GM18870 (cell line): ENCODE measurements around the gene SPARCL1.
"Not testable (repeated sequence)": the region's sequence is repeated elsewhere in the genome, so short reads cannot be mapped to it uniquely, and the experiment has no call there.

Experiments
- ATAC-seq: cut with Tn5 transposase; IDR thresholded peaks from one replicate; pipeline ENCODE4 v1.9.1; 2021; ENCODE audit warnings: moderate library complexity; ENCODE audit not compliant: unreplicated experiment

SPARCL1 gene

DNA sequence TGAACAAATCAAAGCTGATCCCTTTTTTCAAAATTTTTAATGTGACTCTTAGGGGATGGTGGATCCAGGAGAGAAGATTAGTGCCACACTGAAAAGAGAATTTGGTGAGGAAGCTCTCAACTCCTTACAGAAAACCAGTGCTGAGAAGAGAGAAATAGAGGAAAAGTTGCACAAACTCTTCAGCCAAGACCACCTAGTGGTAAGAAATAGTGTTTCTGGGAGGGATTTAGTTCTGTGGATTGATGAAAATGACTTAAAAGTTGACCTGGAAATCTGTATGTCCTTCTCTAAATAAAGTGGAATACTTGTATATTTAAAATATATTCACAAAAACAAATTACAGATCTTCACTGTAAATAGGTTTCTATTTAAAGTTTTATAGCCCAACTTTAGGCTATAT, 77.6 kb downstream of the SPARCL1 start:
- ATAC-seq = no peak

DNA sequence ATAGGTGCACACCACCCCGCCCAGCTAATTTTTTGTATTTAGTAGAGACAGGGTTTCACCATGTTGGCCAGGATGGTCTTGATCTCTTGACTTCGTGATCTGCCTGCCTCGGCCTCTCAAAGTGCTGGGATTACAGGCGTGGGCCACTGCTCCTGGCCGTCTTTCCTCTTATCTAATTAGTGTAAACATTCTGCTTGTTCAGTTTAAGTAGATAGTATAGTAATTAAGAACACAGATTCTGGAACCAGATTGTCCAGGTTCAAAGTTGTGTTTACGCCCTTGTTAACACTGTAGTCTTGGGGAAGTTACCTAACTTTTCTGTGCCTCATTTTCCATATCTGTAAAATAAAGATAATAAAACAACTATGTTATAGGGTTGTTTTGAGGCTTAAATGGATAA, 82.8 kb downstream of the SPARCL1 start:
- ATAC-seq = not testable (repeated sequence)

DNA sequence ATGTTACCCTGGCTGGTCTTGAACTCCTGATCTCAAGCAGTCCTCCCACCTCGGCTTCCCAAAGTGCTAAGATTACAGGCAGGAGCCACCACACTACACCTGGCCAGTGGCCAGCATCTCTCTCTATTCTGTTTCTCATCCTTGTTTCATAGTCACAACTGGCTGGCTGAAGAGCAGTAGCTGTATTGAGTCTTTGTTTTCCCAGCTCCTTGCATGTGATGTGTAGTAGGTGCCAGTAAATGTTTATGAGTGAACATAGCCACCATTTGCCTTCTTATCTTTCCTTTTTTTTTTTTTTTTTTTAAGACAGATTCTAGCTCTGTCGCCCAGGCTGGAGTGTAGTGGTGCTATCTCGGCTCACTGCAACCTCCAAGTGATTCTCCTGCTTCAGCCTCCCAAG, 83.2 kb downstream of the SPARCL1 start:
- ATAC-seq = no peak

DNA sequence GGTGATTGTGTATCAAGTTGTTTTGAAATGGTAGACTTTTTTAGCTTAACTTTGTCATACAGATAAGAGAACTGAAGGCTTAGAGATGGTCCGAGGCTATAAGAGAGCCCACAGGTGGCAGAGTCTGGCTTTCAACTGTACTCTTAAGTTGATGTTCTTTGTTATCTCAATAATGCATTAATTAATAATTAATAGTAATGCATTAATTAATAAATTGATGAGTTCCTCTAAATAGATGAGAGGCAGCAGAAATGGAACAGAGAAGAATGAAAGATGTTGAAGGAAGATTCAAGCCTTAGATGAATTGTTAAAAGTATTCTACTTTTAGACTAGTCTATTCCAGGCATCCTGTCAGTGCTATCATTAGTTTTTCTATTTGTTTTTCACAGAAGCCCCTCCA, 84.4 kb downstream of the SPARCL1 start:
- ATAC-seq = no peak

DNA sequence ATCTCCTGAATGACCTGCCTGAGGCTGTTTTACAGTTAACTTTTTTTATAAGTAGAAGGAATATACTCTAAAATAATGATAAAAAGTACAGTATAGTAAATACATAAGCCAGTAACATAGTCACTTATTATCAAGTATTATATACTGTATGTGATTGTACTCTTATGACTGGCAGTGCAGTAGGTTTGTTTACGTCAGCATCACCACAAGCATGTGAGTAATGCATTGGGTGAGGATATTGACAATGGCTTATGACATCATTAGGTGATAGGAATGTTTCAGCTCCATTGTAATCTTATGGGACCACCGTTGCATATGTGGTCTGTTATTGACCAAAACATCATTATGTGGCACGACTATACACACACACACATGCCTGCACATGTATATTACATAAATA, 86.3 kb downstream of the SPARCL1 start:
- no peak for ATAC-seq

DNA sequence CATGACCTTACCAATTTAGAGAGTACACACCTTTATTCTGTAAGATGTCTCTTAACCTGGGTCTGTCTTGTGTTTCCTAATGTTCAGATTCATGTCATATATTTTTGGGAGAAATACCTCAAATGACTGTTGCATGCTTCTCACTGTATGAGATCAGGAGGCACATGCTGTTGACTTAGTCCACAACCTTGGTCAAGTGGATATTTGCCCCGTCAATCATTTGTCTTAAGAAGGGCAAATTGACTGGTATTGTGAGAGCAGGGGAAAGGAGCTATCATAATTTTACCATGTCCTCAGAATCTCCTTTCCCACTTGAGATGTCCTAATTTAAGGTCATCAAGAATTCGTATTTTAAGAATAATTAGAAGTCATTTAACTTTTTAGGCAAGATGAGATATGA, 95.8 kb downstream of the SPARCL1 start:
- no peak for ATAC-seq

DNA sequence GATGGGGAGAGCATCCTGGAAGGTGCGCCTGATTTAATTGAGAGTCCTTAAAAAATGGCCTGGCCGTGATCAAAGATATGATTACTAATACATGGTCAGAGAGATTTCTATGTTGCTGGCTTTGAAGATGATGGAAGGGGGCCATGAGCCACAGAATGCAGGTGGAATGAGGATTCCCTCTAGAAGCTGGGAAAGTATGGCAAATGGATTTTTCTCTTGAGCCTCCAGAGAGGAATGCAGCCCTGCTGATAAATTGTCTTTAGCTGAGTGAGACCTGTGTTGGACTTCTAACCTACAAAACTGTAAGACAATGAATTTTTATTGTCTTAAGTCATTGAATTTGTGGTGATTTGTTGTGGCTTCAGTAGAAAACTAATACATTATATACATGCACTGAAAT, 99.1 kb downstream of the SPARCL1 start:
- no peak for ATAC-seq

DNA sequence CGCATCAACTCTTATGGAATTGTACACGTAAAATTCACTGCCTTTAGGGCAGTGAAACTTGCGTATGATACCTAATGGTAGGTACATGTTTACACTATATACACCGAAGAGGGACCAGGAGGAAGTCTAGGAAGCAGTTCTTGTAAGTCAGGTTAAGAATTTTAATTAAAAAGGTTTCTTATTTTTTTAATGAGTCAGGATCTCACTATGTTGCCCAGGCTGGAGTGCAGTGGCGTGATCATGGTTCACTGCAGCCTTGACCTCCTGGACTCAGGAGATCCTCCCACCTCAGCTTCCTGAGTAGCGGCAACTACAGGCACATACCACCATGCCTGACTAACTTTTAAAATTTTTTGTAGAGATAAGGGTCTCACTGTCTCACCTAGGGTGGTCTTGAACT, 100.2 kb downstream of the SPARCL1 start:
- ATAC-seq = no peak

DNA sequence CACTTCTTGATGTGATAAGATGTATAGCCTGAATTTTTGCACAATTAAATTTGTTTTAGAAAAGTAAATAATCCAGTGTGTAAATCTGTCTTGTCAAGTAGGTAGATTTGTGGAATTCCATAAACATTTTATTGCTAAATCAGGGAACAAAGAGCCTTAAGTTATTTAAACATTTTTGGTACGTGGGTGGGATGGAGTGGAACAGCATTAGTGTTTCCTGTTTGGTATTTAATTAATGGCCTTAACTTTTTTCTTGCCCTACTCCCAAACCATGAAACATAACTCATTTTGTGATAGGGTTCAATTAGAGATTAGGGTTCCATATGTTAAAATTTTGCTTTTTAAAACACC, 101.7 kb downstream of the SPARCL1 start:
- no peak for ATAC-seq

DNA sequence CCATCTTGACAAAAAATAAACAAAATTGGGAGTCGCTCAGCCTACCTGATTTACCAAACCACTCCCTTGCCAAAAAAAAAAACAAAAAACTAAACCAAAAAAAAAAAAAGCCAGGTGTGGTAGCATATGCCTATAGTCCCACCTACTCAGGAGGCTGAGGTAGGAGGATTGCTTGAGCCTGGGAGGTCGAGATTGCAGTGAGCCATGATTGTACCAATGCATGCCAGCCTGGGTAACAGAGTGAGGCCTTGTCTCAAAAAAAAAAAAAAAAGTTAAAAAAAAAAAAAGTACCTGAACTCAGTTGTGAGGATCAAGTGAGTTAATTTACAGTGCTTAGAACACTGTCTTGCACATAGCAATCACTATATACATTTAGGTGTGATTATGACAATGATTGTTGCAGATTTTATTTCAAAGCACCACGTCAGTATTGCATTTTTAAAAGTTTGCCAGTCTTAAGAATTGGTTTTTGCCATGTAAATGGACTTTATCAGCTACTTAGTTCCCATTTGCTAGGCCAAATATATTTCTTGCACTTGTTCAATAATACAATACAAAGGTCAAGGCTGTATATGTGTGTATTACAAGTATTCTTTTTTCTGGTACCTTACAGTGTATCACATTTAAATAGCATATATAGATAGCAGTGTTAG, 102.2 kb downstream of the SPARCL1 start:
- no peak for ATAC-seq

DNA sequence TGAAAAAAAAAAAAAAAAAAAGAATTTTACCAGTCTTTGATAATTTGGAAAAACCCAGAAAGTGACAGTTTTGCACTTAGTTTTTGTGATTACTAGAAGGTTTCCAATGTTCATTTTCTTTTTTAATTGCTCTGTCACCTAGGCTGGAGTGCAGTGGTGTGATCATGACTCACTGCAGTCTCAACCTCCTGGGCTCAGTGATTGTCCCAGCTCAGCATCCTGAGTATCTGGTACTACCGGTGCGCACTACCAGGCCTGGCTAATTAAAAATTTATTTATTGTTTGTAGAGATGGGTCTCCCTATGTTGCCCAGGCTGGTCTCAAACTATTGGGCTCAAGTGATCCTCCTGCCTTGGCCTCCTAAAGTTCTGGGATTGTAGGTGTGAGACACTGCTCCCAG, 103.5 kb downstream of the SPARCL1 start:
- no peak for ATAC-seq

DNA sequence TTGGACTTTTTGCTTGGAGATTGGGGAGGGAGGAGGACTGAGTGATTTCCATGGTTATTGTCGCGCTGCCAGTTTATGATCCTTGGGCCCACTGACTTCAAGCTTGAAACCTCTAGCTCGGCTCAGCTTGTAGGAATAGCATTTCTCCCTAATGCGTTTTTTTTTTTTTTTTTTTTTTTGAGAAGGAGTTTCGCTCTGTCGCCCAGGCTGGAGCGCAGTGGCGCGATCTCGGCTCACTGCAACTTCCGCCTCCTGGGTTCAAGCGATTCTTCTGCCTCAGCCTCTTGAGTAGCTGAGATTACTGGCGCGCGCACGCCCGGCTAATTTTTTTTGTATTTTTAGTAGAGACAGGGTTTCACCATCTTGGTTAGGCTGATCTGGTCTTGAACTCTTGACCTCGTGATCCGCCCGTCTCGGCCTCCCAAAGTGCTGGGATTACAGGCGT, 105.1 kb downstream of the SPARCL1 start:
- not testable (repeated sequence) for ATAC-seq
